Measurements from ENCODE around the gene GYS2.

GRCh38 chr12:21618566-21618965 is 13.9 kb upstream of the GYS2 start:
- TF ChIP-seq CTCF (IDR thresholded peaks at IDR 0.05) = no peak
- no peak for TF ChIP-seq POLR2A (IDR thresholded peaks at IDR 0.05)
- no peak for TF ChIP-seq EP300 (IDR thresholded peaks at IDR 0.05)
